HG03521 (cell line): ENCODE results near the gene MTM1.

Experiments used
- ATAC-seq: cut with Tn5 transposase; IDR thresholded peaks from one replicate; pipeline ENCODE4 v1.9.1; 2021; ENCODE audit warnings: mild to moderate bottlenecking, moderate library complexity; ENCODE audit not compliant: unreplicated experiment

Gene MTM1

DNA sequence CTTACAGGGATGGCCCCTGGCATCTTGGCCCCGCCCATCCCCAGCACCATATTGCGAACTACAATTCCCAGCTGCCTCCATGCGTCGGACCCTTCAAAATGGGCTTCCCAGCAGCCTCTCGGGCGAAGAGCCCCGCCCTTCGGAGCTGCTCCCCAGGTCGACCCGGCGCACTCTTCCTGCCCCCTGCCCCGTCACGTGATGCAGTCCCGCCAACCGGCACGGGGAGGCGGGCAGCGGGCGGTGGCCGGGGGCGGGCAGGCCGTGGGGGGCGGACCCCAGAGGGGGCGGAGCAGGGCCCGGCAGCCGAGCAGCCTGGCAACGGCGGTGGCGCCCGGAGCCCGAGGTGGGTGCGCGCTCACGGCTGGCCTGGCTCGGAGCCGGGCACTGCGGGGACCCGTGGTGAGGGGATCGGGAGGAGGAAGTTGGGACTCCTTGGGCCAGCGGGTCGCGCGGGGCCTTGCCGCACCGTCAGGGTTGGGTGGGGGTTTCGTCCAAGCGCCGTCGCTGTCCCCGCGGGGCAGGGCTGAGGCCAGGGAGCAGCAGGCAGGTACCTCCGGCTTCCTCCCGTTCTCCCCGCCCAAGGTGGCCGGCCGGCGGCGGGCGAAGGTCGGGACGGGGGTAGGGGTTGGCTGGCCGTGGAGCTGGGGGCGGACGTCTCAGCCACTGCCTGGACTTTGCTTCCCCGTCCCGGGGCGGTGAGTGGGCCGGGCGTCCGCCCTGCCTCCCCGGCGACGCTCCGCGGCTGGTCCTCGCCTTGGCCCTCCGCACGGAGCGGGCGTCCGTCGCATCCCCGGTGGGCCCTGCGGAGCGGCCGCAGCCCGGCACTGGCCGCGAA is at the start of gene MTM1:
Gene MTM1, plus strand, starts transcription at position 302 of the 835 bp plus-strand sequence. CDS start 23,994 bp downstream, outside the sequence.
- ATAC-seq = peak; percentile 93

DNA sequence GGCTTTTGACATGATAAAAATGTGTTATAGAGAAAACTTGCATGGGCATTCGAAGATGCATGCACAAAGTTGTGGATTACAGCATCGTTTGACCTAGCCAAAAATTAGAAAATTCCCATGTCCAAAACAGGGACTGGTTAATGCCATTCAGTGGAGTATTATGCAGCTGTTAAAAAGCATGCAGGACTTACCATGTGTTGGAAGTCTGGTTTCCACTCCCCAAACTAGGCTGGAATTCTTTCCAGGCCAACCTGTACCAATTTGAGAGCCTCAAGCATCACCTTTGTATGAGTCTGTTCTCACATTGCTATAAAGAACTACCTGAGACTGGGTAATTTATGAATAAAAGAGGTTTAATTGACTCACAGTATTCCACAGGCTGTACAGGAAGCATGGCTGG is 45.9 kb upstream of the MTM1 start:
- ATAC-seq = no peak

DNA sequence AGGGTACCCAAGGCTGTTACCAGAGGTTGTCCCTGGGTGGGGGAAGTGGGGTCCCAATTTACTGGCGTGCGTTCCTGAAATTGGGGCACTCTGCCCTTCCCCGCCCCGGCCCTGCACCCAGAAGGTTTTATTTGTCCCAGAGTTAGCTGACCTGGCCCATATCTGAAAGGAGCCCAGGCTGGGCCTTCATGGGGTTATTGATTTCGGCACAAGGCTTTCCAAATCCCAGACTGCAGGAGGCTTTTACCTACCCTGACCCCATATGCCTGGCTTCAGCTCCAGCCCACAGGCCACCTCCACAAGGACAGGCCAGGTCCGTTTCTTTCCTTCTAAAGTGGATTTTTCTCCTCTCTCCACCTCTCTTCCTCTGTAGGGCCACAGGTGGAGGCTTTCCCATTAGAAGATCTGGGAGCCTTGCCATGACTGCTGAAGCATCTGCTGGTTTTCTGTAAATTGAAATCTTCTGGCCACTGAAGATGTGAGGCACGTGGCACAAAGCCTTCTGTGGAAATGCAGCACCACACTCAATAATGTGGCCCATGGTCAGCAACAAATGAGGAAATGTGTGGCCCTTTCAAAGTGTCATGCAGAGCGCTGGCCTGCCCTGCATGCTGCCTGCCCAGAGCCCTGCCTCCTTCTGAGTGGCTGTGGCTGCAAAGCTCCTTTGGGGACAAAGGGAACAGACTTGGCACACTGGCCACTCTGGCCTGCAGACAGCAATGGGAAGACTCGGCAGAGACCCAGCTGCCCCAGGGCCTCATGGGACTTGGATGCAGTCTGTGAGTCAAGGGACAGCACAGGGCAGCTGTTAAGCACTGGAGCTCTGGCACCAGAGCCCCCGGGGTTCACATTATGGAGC is 43.1 kb upstream of the MTM1 start:
- ATAC-seq = no peak

DNA sequence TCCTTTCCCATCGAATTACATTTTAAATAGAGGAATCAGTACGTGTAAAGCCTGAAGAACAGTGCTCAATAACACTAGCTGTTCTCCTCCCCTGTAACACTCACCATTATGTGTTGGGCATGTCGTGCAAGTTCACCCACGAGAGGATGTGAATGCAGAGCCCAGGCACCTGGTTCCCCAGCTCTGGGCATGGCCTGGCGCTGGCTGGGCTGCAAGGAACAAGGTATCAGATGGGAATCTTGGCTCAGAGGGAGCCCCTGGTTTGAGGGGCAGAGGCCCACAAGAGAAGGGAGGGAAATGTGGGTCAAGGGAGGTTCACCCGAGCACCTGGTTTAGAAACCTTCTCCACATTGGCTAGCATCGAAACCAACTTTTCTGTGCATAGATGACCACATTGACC is 41.7 kb upstream of the MTM1 start:
- no peak for ATAC-seq

DNA sequence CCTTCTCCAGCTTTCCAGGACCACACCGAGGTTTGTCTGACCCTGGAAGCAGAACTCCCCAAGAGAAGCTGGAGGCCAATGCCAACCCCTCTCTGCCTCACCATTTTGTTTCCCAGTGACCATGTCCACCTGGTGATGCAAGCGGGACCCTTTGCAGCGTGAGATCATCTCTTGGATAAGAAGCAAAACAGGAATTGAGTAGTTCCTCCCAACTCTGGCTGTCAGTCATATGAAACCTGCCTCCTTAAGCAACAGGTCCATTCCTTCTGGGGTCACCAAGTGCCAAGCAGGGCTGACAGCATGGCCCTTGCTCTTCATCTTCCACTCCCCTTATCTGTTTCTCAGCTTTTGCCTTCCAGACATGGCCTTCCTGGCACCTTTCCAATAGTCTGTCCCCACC is 41.3 kb upstream of the MTM1 start:
- no peak for ATAC-seq

DNA sequence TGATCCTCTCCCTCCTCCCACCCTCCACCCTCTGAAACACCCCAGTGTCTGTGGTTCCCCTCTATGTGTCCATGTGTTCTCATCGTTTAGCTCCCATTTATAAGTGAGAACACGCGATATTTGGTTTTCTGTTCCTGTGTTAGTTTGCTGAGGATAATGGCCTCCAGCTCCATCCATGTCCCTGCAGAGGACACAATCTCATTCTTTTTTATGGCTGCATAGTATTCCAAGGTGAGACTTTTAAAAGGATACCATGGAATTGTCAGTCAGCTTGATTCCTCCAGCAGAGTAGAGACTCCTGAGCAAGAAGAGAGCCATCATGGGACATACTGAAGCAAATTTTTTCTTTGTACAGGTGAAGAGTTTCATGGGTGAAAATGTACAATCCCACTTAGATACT is 38.8 kb upstream of the MTM1 start:
- no peak for ATAC-seq

DNA sequence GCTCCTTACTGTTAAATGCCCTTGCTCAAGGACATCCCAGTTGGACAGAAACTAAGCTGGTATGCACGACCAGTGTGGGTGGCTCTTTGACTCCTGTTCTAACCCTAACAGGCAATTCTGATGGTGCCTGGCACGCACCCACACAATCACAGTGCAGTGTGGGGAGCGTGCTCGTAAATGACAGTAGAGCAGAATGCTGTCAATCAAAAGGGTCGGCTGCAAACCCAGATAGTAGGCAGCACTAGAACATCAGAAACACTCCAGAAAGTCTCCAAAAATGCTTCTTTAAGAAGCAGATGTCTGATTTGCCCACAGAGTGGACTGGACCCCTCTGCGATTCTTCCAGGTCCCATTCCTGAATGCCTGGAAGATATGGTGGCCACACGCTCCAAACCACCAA is 37.6 kb upstream of the MTM1 start:
- no peak for ATAC-seq

DNA sequence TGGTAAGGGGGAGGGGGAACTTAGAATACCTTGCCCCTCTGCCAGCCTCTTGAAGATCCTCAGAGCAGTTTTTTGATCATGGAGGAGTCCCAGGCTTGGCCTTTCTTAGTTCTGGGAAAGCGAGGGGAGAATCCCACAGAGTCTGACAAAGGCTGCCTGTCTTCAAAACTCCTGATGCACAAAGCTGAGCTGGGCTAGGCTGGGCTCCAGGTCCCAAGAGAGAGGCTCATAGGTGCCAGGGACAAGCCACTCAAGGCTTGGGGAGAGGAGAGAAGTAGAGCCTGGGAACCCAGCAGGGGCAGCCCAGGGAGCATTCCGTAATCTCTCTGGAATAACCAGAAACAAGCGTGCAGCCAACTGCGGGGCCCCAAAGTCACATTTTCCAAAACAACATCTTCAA is 37.0 kb upstream of the MTM1 start:
- ATAC-seq = no peak

DNA sequence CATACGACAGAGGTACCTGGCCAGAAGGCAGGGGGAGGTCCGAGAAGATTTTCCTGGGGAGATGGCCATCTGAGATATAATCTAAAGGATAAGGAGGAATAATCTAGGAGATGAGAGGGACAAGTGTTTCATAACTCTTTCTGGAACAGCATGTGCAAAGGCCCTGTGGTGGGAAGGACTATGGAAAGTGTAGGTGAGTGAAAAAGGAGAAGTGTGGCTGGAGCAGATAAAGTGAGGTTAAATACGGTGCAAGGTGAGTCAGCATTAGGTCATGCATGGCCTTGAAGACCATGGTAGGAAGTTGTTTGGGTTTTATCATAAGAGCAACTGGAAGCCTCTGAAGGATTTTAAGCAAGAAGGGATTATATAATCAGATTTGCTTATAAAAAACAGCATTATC is 34.6 kb upstream of the MTM1 start:
- no peak for ATAC-seq

DNA sequence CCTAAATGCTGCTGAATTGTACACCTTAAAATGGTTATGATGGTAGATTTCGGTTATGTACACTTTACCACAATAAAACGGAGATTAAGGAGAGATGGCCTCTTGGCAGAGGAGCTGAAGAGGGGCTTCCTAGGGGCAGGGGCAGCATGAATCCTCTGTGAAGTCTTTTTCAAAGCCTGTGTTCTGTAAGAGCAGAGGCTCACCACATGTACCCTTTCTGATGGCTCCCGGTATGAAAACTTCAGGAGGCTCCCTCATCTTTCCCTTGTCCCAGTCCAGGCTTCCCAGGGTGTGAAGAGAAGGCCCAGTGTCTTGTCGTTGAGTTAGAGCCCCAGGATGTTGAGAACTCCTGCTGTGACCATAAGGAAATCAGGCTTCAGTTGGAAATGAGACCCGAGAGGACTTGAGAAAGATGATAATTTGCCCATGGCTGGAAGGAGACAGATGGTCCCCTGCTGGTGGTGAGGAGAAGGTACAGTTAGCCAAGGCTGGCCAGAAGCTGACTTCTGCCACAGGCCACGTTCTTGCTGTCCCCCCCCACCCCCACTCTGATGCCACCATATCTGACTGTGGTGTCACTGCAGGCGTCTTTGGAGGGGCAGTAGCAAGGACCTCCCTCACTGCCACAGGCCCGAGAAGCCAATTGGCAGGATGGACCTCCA is 31.8 kb upstream of the MTM1 start:
- ATAC-seq = no peak

DNA sequence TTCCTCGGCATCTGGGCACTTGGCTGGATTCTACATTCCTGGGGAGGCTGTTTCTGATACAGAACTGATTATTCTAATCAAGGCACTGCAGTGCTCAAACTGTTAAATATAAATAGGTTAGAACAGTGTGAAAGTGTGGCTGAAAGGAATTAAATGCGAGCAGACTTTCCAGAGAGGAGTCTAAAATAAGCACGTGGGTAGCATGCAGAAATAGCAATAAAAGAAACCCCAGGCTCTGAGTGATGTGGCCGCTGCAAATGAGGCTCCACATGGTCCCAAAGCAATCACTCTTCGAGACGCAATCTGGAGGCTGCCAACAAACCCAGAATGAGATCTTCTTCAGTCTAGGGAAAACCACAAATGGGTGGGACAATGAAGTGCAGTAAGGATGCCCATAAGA is 30.6 kb upstream of the MTM1 start:
- ATAC-seq = no peak

DNA sequence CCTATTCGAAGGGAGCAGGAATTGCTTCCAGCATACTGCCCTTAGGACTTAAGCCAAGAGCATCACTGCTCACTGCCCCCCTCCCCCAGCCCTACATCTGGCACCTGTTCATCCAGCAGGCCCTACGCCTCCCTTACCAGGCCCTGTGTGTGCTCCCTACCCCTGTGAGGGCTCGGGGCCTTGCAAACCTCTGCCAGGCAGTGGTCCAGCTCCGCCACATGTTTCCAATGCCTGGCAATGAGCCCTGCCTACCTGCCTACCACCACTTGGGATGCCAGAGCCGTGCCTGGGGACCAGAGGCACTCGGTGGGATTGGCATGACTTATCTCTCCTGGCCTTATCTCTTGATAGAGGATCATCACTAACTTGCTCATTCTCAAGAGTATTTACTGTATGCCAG is 27.5 kb upstream of the MTM1 start:
- no peak for ATAC-seq

DNA sequence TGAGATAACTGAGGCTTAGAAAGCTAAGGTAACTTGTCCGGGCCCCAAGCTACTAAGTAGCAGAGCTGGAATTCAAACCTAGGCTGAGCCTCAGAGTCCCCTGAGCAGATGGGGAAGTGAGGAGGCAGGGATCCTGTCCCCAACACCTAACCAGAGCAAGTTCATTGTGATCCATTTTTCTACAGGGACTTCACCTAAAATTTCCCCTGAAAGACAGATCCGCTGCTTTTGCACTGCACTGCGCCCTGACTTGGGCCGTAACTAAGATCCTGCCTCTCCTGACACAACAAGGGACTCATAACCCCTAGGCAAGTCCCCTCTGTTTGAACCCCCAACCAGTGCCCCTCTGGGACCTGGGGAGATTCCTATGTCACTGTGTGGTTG is 25.6 kb upstream of the MTM1 start:
- no peak for ATAC-seq

DNA sequence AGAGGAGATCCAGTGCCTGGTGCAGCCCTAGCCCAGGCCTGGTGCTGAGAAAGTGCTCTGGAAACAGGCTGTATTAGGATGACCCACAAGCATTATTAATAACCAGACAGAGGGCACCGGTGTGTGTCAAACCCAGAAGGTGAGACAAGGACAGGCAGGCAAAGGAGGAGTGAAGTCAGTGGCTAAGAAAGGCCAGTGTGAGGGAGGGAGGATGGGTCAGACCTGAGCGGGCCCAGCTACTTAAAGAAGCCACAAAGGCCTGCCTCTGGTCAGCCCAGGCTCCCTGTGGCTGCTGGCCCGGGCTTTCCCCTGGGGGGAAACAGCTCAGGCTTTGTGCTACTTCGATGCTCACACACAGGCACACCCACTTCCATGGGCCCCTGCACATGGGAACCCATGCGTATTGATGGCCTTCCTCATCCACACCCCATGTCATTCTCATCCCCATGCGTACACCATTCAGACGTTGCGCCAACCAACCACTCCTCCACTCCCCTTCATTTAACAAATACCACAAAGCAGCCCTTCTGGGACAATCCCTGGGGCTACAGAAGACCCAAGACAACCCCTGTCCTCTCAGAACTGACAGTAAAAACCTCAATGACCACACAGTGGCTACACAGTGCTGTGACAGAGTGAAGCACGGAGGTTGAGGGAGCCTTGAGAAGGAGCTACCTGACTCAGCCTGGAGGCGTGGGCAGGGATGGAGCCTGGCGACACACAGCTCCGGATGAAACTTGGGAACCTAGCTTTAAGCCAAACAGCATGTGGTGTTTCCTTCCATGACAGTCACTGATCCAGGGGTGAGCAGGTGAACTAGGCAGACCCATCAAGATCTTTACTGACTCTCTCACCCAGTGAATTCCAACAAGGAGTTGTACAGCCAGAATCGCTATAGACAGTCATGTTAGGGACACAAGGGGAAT is 24.9 kb upstream of the MTM1 start:
- peak; percentile 34 for ATAC-seq

DNA sequence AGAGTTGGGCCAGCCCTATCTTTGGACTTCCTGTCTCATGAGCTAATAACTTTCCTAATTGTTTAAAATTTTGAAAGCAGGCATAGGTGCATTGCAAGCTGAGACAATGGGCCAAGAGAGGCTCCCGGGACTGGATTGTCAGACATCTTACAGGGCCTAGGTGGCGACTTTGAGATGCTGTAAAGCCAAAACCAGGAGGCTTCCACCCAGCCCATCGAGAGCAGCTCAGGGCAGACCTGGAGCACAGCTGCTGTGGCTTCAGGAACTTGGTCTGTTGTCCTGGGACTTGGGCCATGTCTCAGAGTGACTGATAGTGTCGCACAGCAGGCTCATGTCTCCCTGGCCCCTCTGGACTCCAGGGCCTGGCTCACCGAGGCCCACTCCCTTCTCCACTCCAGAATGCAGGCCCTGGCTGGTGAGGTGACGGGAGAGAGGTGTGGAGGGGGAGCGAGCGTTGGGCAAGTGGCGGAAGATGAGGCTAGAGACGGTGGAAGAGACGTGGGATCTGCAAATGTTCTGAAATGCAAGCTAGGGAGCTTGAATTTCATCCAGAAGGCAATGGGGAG is 24.1 kb upstream of the MTM1 start:
- no peak for ATAC-seq

DNA sequence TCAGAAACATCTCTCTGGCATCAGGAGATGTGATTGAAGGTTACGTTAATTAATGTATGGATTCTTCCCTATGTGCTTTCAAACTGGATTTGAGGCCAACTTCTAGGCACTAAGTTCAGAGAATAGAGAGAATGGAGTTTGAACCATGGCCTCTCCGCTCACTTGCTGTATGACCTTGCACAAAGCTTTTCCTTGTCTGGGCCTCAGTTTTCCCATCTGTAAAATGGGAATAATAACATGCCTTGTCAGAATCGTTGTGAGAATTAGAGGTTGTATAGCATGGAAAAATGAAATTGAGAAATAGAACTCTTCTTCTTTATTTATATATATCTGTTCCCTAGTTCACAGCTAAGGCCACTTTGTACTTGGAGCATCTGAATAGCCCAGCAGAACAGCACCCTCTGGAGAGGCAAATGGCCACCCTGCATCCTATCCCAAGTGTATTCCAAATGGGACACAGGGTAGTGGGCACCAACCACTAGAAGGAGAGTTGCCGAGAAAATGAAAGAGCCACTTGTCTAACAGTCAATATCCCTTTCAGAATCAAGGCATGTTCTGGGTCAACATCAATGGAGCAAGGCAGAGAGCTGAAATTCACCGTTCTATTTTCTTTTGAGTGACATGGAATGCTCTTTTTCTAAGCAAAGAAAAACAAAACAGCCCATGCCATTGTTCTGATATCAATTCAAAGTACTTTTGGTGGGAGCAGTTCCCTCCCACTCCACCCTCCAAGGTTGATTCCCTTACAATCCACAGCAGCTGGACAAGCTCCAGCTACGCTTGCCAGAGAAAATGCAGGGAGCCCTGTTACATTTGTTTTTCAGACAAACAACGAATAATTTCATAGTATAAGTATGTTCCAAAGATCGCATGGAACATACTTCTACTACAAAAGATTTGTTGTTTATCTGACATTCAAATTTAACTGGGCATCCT is 23.3 kb upstream of the MTM1 start:
- ATAC-seq = no peak

DNA sequence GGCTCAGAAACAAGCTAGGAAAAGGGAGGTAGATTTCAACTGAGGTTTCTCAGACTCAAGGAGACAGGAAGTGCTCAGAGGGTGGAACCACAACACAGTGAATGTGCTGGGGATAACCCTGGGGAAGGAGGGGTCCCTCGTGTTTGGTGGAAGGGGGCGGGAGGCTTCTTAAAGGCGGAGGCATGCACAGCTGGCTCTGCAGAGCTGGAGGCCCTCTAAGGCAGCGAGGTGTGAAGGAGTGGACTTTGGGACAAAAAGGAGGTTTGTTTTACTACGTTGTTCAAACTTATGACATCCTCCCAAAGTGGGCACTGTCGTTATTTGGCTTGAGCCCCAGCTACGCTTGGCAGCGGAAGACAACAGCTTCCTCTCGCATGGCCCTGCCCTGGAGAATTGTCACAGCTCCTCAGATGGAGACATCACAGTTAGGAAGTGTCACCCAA is 21.7 kb upstream of the MTM1 start:
- no peak for ATAC-seq

DNA sequence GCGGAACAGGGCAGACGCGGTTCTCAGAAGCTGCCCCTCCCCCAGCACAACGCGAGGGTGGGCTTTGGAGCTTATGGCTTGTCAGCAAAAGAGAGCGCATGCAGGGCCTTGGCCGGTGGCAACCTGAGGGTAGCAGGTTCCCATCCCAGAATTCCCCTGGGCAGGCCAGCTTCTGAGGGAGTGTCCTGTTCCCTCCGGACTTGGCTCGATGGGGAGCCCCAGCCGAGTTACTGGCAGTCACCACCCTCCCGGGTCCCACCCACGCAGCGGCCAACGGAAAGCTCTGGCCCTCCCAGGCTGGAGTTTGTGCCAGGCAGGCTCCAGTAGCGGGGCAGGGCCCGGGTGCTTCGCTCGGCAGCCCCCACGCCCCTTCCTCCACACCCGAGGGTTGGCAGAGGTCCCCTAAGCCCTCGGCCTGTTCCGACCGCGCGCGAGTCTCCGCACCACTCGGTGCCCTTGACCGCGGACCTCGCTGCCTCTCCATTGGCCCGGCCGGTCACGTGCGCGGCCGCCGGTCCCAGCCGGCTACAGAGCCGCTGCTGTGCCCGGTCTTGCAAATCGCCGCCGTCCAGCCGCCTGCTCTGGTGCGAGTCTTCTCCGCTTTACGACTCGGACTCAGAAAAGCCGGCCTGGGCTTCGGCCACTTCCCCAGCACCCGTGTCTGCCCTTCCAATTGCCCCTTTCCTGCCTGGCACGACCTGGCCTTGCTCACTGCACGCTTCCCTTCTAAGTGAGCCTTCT is 20.9 kb upstream of the MTM1 start:
- ATAC-seq = peak; percentile 66
